HEK293 (cell line): ENCODE results near the gene KIF5A.

Experiments
- CTCF ChIA-PET: fragments of 350-600 bp; formaldehyde crosslinking; extraction: SDS; loops from one replicate; lab custom pipeline; 2021; ENCODE audit warnings: antibody characterized with exemption; lab: Yijun Ruan, JAX
- POLR2A ChIA-PET: fragments of 300-600 bp; formaldehyde crosslinking; extraction: SDS; loops from one replicate; lab custom pipeline; 2020; ENCODE audit warnings: antibody characterized with exemption, inconsistent platforms; lab: Yijun Ruan, JAX
- H3K27ac ChIP-seq: fragments of 200-500 bp; sonication (Bioruptor generic); 2 replicates; pipeline ENCODE4 v1.5.1; 2014; ENCODE audit warnings: low read depth, low read length, control low read depth, inconsistent platforms; ENCODE audit errors: extremely low read depth
- H3K36me3 ChIP-seq, 2 experiments: fragments of 200-500 bp in 1 of 2; sonication (Bioruptor generic) in 1 of 2; 1 replicate in 1 of 2; 2 replicates in 1 of 2; pipeline ENCODE4 v1.5.1; 2014 to 2017; ENCODE audit warnings: inconsistent platforms in 2 of 2, low read length in 2 of 2; ENCODE audit not compliant: control insufficient read depth in 2 of 2, insufficient read depth in 1 of 2
- H3K4me1 ChIP-seq: fragments of 200-500 bp; sonication (Bioruptor generic); 2 replicates; pipeline ENCODE4 v1.5.1; 2014; ENCODE audit warnings: mild to moderate bottlenecking, low read length, inconsistent platforms; ENCODE audit not compliant: control insufficient read depth, insufficient read depth
- H3K4me3 ChIP-seq: 2 replicates; pipeline ENCODE4 v1.5.1; 2011; ENCODE audit warnings: low read depth, mild to moderate bottlenecking, control low read depth, low read length, moderate library complexity
- H3K9me3 ChIP-seq: fragments of 200-500 bp; sonication (Bioruptor generic); 2 replicates; pipeline ENCODE4 v1.5.1; 2014; ENCODE audit warnings: low read depth, low read length, inconsistent platforms; ENCODE audit not compliant: control insufficient read depth, insufficient read depth
- GFI1B ChIP-seq: fragments of 450-650 bp; formaldehyde crosslinking; IDR thresholded peaks from 2 replicates; pipeline ENCODE4 v1.5.1; 2016; ENCODE audit warnings: missing biosample characterization, missing genetic modification characterization
- PBX3 ChIP-seq: sonication (generic); formaldehyde crosslinking; IDR thresholded peaks from 2 replicates; pipeline ENCODE4 v1.8.1; 2022; ENCODE audit warnings: mild to moderate bottlenecking, moderate library complexity, missing genetic modification reagents
- PRDM6 ChIP-seq: fragments of 450-650 bp; formaldehyde crosslinking; IDR thresholded peaks from 2 replicates; pipeline ENCODE4 v1.5.1; 2017; ENCODE audit warnings: missing biosample characterization, missing genetic modification characterization
- SETDB1 ChIP-seq: IDR thresholded peaks from one replicate; pipeline ENCODE4 v1.6.1; 2017; ENCODE audit warnings: mild to moderate bottlenecking, low read length, moderate library complexity, mixed read lengths; ENCODE audit not compliant: insufficient read length
- ZBTB1 ChIP-seq: fragments of 450-650 bp; formaldehyde crosslinking; IDR thresholded peaks from 2 replicates; pipeline ENCODE4 v1.5.1; 2016; ENCODE audit warnings: missing biosample characterization, missing genetic modification characterization
- ZNF112 ChIP-seq: fragments of 450-650 bp; formaldehyde crosslinking; IDR thresholded peaks from 2 replicates; pipeline ENCODE4 v1.5.0; 2017; ENCODE audit warnings: missing biosample characterization, missing genetic modification characterization
- ZNF24 ChIP-seq: fragments of 450-650 bp; formaldehyde crosslinking; IDR thresholded peaks from 2 replicates; pipeline ENCODE4 v1.5.1; 2016; ENCODE audit warnings: missing biosample characterization, missing genetic modification characterization
- ZNF341 ChIP-seq: fragments of 450-650 bp; formaldehyde crosslinking; IDR thresholded peaks from 2 replicates; pipeline ENCODE4; 2016; ENCODE audit warnings: low read depth, missing biosample characterization, missing genetic modification characterization
- ZNF548 ChIP-seq: fragments of 450-650 bp; formaldehyde crosslinking; IDR thresholded peaks from 2 replicates; pipeline ENCODE4 v1.5.1; 2016; ENCODE audit warnings: missing biosample characterization, missing genetic modification characterization
- ZNF600 ChIP-seq: fragments of 450-650 bp; formaldehyde crosslinking; IDR thresholded peaks from 2 replicates; pipeline ENCODE4 v1.5.1; 2016; ENCODE audit warnings: missing biosample characterization, missing genetic modification characterization
- ZNF776 ChIP-seq: fragments of 450-650 bp; formaldehyde crosslinking; IDR thresholded peaks from 2 replicates; pipeline ENCODE4 v1.5.0; 2017; ENCODE audit warnings: missing biosample characterization, missing genetic modification characterization, borderline replicate concordance
- ZNF777 ChIP-seq: fragments of 450-650 bp; formaldehyde crosslinking; IDR thresholded peaks from 2 replicates; pipeline ENCODE4 v1.5.1; 2017; ENCODE audit warnings: missing biosample characterization, missing genetic modification characterization, borderline replicate concordance
- ZNF830 ChIP-seq: fragments of 450-650 bp; IDR thresholded peaks from 2 replicates; pipeline ENCODE4 v1.5.0; 2018; ENCODE audit warnings: missing biosample characterization, missing genetic modification characterization, low read depth, mild to moderate bottlenecking, moderate library complexity
- TF ChIP-seq, protein P1 (sequence below): fragments of 450-650 bp; formaldehyde crosslinking; IDR thresholded peaks from 2 replicates; pipeline ENCODE4 v1.5.1; 2016; ENCODE audit warnings: missing biosample characterization, missing genetic modification characterization, borderline replicate concordance
- TF ChIP-seq, protein P2 (sequence below): fragments of 450-650 bp; formaldehyde crosslinking; IDR thresholded peaks from 2 replicates; pipeline ENCODE4 v1.5.1; 2016; ENCODE audit warnings: missing biosample characterization, missing genetic modification characterization

The KIF5A gene

GRCh38 chr12:57623811-57624390 lies 74.1 kb downstream of the KIF5A start:
- ChIA-PET POLR2A (no interaction called here), CTCF (interaction anchor here (0.6 to 0.9 kb wide), 2 partner anchors 43 to 316 kb away, joined by 3 read pairs; no protein-coding TSS in a partner anchor)
- TF ChIP-seq ZBTB1 (tag by site-specific recombination) = no peak
- TF ChIP-seq ZNF600 (tag by site-specific recombination) = 0 out of 2 replicates have a peak, but pooled peaks have one; percentile 15
- no peak for TF ChIP-seq ZNF548 (tag by site-specific recombination)
- no peak overlapping the region for H3K4me3 ChIP-seq
- no peak overlapping the region for H3K27ac ChIP-seq
- no peaks in the 10 kb centered on the region for H3K9me3 ChIP-seq
- H3K36me3 ChIP-seq = peaks cover 0 to 53% of the 10 kb centered on the region in 2 experiments; a peak in 1 of 3 replicates
- H3K4me1 ChIP-seq = no peaks in the 10 kb centered on the region

DNA sequence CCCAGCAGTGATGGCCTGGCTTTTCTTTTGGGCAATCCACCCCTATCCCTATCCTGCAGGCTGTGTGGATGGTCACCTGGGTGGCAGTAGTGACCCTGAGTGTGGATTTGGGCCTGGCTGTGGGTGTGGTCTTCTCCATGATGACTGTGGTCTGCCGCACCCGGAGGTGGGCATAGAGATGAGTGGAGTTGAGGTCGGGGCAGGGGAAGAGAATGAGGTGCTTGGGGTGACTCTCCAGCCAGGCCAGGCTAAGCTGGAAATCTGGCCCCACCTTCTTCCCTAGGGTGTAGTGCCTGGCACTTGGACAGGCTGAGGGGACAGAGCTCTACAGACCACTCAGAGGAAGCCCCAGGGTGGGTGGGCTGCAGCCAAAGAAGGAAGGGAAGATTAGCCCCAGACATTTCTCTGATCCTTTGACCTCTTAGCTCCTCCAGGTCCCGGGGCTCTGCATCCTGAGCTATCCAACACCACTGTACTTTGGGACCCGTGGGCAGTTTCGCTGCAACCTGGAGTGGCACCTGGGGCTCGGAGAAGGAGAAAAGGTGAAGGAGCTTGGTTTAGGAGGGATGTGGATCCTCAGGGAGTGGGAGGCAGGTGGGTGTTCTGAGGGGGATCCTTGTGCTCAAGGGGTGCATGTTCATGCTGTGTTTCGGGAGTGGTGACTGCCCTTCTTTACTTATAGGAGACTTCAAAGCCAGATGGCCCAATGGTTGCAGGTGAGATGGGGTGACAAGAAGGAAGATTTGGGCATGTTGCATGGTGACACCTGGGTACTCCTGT lies 74.8 kb downstream of the KIF5A start:
- ChIA-PET POLR2A (no interaction called here), CTCF (interaction anchor here (0.6 to 1.3 kb wide), 6 partner anchors 18 to 317 kb away, joined by 3 to 7 read pairs (median 5); no protein-coding TSS in a partner anchor)
- no peak for TF ChIP-seq ZNF24 (tag by site-specific recombination)
- no peak for TF ChIP-seq PRDM6
- no peak for TF ChIP-seq PBX3 (CRISPR knock-in tag)
- TF ChIP-seq, protein P1, sequence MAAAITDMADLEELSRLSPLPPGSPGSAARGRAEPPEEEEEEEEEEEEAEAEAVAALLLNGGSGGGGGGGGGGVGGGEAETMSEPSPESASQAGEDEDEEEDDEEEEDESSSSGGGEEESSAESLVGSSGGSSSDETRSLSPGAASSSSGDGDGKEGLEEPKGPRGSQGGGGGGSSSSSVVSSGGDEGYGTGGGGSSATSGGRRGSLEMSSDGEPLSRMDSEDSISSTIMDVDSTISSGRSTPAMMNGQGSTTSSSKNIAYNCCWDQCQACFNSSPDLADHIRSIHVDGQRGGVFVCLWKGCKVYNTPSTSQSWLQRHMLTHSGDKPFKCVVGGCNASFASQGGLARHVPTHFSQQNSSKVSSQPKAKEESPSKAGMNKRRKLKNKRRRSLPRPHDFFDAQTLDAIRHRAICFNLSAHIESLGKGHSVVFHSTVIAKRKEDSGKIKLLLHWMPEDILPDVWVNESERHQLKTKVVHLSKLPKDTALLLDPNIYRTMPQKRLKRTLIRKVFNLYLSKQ (tag by site-specific recombination) = no peak
- TF ChIP-seq SETDB1 = no peak
- no peak for TF ChIP-seq ZNF341
- TF ChIP-seq GFI1B (tag by site-specific recombination) = no peak
- no peak for TF ChIP-seq ZNF830 (tag by site-specific recombination)
- TF ChIP-seq, protein P2, sequence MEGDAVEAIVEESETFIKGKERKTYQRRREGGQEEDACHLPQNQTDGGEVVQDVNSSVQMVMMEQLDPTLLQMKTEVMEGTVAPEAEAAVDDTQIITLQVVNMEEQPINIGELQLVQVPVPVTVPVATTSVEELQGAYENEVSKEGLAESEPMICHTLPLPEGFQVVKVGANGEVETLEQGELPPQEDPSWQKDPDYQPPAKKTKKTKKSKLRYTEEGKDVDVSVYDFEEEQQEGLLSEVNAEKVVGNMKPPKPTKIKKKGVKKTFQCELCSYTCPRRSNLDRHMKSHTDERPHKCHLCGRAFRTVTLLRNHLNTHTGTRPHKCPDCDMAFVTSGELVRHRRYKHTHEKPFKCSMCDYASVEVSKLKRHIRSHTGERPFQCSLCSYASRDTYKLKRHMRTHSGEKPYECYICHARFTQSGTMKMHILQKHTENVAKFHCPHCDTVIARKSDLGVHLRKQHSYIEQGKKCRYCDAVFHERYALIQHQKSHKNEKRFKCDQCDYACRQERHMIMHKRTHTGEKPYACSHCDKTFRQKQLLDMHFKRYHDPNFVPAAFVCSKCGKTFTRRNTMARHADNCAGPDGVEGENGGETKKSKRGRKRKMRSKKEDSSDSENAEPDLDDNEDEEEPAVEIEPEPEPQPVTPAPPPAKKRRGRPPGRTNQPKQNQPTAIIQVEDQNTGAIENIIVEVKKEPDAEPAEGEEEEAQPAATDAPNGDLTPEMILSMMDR (tag by site-specific recombination) = no peak
- no peak for TF ChIP-seq ZNF777
- TF ChIP-seq ZNF776 (tag by site-specific recombination) = no peak
- TF ChIP-seq ZNF112 = no peak

More for the DNA sequence above, 74.8 kb downstream of the KIF5A start:
- Histone ChIP-seq H3K36me3 (peaks cover 0 to 53% of the 10 kb centered on the region in 2 experiments; a peak in 1 of 3 replicates), H3K9me3 (no peaks in the 10 kb centered on the region), H3K4me3 (no peak overlapping the region), H3K4me1 (no peaks in the 10 kb centered on the region), H3K27ac (no peak overlapping the region)
